DND-41 (cell line): ENCODE results near the gene POLD2.

ENCODE experiments used
- EZH2 ChIP-seq: IDR thresholded peaks from 3 replicates; pipeline ENCODE4 v1.6.1; 2012; ENCODE audit warnings: borderline replicate concordance, low read depth, mild to moderate bottlenecking, moderate library complexity, low read length, inconsistent platforms; ENCODE audit not compliant: severe bottlenecking
- TF ChIP-seq, protein P1 (sequence below): IDR thresholded peaks from 2 replicates; pipeline ENCODE4 v1.5.1; 2012; ENCODE audit warnings: borderline replicate concordance, low read length, moderate library complexity, mild to moderate bottlenecking; ENCODE audit not compliant: poor library complexity, severe bottlenecking; ENCODE audit errors: extremely low read depth

DNA sequence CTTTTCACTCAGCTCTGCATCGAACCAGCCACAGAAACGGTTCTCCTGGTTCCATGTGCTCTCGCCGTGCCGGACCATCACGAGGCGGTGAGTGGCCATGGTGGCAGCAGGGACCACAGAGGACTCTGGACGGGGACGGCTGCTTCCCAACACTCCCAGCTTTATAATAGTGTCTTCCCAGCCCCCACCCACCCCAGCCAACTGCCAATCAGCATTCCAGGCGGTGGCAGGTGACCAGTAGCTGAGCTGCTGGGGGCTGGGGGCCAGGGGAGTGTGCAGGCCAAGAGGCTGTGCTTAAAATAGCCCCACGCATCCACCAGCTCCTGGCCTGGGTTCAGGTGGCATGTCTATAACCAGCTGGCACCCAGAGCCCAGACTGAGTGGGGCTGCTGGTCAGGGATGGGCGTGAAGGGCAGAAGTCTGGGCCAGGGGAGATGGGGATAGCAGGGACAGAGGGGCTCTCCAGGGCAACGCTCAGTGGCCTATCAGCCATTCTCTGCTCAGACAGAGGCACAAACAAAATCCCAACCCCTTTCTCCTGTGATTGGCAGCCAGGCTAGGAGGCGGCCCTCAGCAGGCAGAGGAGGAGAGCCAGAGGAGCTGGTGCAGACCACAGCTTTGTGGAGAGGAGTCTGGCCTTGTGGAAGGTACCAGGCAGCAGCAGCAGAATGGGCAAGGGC, 57.8 kb downstream of the POLD2 start, which contains the start of gene PGAM2:
- TF ChIP-seq, protein P1, sequence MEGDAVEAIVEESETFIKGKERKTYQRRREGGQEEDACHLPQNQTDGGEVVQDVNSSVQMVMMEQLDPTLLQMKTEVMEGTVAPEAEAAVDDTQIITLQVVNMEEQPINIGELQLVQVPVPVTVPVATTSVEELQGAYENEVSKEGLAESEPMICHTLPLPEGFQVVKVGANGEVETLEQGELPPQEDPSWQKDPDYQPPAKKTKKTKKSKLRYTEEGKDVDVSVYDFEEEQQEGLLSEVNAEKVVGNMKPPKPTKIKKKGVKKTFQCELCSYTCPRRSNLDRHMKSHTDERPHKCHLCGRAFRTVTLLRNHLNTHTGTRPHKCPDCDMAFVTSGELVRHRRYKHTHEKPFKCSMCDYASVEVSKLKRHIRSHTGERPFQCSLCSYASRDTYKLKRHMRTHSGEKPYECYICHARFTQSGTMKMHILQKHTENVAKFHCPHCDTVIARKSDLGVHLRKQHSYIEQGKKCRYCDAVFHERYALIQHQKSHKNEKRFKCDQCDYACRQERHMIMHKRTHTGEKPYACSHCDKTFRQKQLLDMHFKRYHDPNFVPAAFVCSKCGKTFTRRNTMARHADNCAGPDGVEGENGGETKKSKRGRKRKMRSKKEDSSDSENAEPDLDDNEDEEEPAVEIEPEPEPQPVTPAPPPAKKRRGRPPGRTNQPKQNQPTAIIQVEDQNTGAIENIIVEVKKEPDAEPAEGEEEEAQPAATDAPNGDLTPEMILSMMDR: no peak
- TF ChIP-seq EZH2: no peak
